ENCODE data around the gene SYT17.

SYT17 gene

GRCh38 chr16:19307587-19308241 lies 139.7 kb downstream of the SYT17 start:
- DNase-seq (ENCODE audit: low read depth): no peak
- H3K4me3 ChIP-seq (ENCODE audit: low read length): no peak overlapping the region
- TF ChIP-seq CTCF (conservative IDR thresholded peaks at IDR 0.05; ENCODE audit: low read length): no peak

- no peak for DNase-seq (ENCODE audit: low read depth)
- TF ChIP-seq CTCF (conservative IDR thresholded peaks at IDR 0.05; ENCODE audit: low read length): no peak
- no peak overlapping the region for H3K4me3 ChIP-seq (ENCODE audit: low read length)
Measured at GRCh38 chr16:19308392-19308791, 140.4 kb downstream of the SYT17 start.

GRCh38 chr16:19309178-19309577 lies 141.1 kb downstream of the SYT17 start:
- H3K4me3 ChIP-seq (ENCODE audit: low read length): no peak overlapping the region
- TF ChIP-seq CTCF (conservative IDR thresholded peaks at IDR 0.05; ENCODE audit: low read length): no peak
- no peak for DNase-seq (ENCODE audit: low read depth)

- DNase-seq (ENCODE audit: low read depth): no peak
- no peak for TF ChIP-seq CTCF (conservative IDR thresholded peaks at IDR 0.05; ENCODE audit: low read length)
- no peak overlapping the region for H3K4me3 ChIP-seq (ENCODE audit: low read length)
Measured at GRCh38 chr16:19314718-19315425, 146.8 kb downstream of the SYT17 start.

- no peak for DNase-seq (ENCODE audit: low read depth)
- no peak for TF ChIP-seq CTCF (conservative IDR thresholded peaks at IDR 0.05; ENCODE audit: low read length)
- H3K4me3 ChIP-seq (ENCODE audit: low read length): no peak overlapping the region
Measured at GRCh38 chr16:19315889-19316433, 147.9 kb downstream of the SYT17 start.

GRCh38 chr16:19316846-19317245 lies 148.8 kb downstream of the SYT17 start:
- DNase-seq (ENCODE audit: low read depth): no peak

More at GRCh38 chr16:19316846-19317245, 148.8 kb downstream of the SYT17 start:
- no peak for TF ChIP-seq CTCF (conservative IDR thresholded peaks at IDR 0.05; ENCODE audit: low read length)
- H3K4me3 ChIP-seq (ENCODE audit: low read length): no peak overlapping the region

All from AG10803 (cell line).